ENCODE measurements around the gene CST3.

Gene CST3

GRCh38 chr20:23658989-23659609 lies 21.3 kb upstream of the CST3 start:
- no peak overlapping the region for H3K4me3 ChIP-seq (ENCODE audit: low read depth, low read length)
- no peaks in the 10 kb centered on the region for H3K9me3 ChIP-seq
- H3K27me3 ChIP-seq, result peaks cover 3% of the 10 kb centered on the region; the same call in 1 of the 2 replicates
- TF ChIP-seq CTCF (IDR thresholded peaks at IDR 0.05; ENCODE audit: low read depth, low read length), result no peak
- no peak for DNase-seq
- H3K4me1 ChIP-seq, result no peaks in the 10 kb centered on the region
- no peaks in the 10 kb centered on the region for H3K36me3 ChIP-seq

GRCh38 chr20:23658336-23658735 lies 20.6 kb upstream of the CST3 start:
- H3K4me1 ChIP-seq, result no peaks in the 10 kb centered on the region
- H3K4me3 ChIP-seq (ENCODE audit: low read depth, low read length), result no peak overlapping the region
- no peak for DNase-seq
- H3K36me3 ChIP-seq, result no peaks in the 10 kb centered on the region
- TF ChIP-seq CTCF (IDR thresholded peaks at IDR 0.05; ENCODE audit: low read depth, low read length), result no peak
- H3K9me3 ChIP-seq, result no peaks in the 10 kb centered on the region
- peaks cover 3% of the 10 kb centered on the region; the same call in 1 of the 2 replicates for H3K27me3 ChIP-seq

- H3K4me3 ChIP-seq (ENCODE audit: low read depth, low read length), result no peak overlapping the region
- no peaks in the 10 kb centered on the region for H3K9me3 ChIP-seq
- no peak for DNase-seq
- H3K4me1 ChIP-seq, result no peaks in the 10 kb centered on the region
- peaks cover 3% of the 10 kb centered on the region; the same call in 1 of the 2 replicates for H3K27me3 ChIP-seq
- no peak for TF ChIP-seq CTCF (IDR thresholded peaks at IDR 0.05; ENCODE audit: low read depth, low read length)
- no peaks in the 10 kb centered on the region for H3K36me3 ChIP-seq
Measured at GRCh38 chr20:23657202-23657601, 19.4 kb upstream of the CST3 start.

GRCh38 chr20:23656372-23656771 lies 18.6 kb upstream of the CST3 start:
- H3K36me3 ChIP-seq, result no peaks in the 10 kb centered on the region
- no peak overlapping the region for H3K4me3 ChIP-seq (ENCODE audit: low read depth, low read length)
- DNase-seq, result no peak
- TF ChIP-seq CTCF (IDR thresholded peaks at IDR 0.05; ENCODE audit: low read depth, low read length), result no peak
- no peaks in the 10 kb centered on the region for H3K9me3 ChIP-seq
- peaks cover 3% of the 10 kb centered on the region; the same call in 1 of the 2 replicates for H3K27me3 ChIP-seq
- no peaks in the 10 kb centered on the region for H3K4me1 ChIP-seq

GRCh38 chr20:23655491-23656211 lies 17.9 kb upstream of the CST3 start:
- H3K4me1 ChIP-seq, result no peaks in the 10 kb centered on the region
- no peak overlapping the region for H3K4me3 ChIP-seq (ENCODE audit: low read depth, low read length)
- peaks cover 3% of the 10 kb centered on the region; the same call in 1 of the 2 replicates for H3K27me3 ChIP-seq
- no peaks in the 10 kb centered on the region for H3K36me3 ChIP-seq
- TF ChIP-seq CTCF (IDR thresholded peaks at IDR 0.05; ENCODE audit: low read depth, low read length), result no peak
- DNase-seq, result no peak
- H3K9me3 ChIP-seq, result no peaks in the 10 kb centered on the region

- Histone ChIP-seq H3K27me3 (peaks cover 3% of the 10 kb centered on the region; the same call in 1 of the 2 replicates), H3K9me3 (no peaks in the 10 kb centered on the region), H3K4me3 (ENCODE audit: low read depth, low read length) (no peak overlapping the region), H3K4me1 (no peaks in the 10 kb centered on the region), H3K36me3 (no peaks in the 10 kb centered on the region)
- TF ChIP-seq CTCF (IDR thresholded peaks at IDR 0.05; ENCODE audit: low read depth, low read length), result no peak
- no peak for DNase-seq
Measured at GRCh38 chr20:23654717-23655116, 17.0 kb upstream of the CST3 start.
